ENCODE measurements around the gene RAB9A. TPM values are rescaled to one million over a fixed set of nuclear protein-coding genes. Genes with fewer than 3 reads are reported as not detected.

Gene RAB9A
- total and polyA plus RNA-seq, 10 donors, result 20.3 to 36.5 (median 28.2) TPM

DNA sequence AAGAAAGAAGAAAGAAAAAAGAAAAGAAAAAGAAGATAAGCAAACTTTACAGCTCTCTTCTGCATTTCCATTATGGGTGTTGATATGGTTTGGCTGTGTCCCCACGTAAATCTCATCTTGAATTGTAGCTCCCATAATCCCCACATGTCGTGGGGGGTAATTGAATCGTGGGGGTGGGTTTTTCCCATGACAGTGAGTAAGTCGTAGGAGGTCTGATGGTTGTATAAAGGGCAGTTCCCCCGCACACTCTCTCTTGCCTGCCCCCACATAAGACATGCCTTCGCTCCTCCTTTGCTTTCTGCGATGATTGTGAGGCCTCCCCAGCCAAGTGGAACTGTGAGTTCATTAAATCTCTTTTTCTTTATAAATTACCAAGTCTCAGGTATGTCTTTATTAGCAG is 7.3 kb upstream of the RAB9A start:
- H3K27ac ChIP-seq, result no peak overlapping the region
- peaks cover 0 to 11% (median 0%) of the 10 kb centered on the region in 6 donors for H3K4me1 ChIP-seq
- no peaks in the 10 kb centered on the region for H3K36me3 ChIP-seq
- TF ChIP-seq, protein P1, sequence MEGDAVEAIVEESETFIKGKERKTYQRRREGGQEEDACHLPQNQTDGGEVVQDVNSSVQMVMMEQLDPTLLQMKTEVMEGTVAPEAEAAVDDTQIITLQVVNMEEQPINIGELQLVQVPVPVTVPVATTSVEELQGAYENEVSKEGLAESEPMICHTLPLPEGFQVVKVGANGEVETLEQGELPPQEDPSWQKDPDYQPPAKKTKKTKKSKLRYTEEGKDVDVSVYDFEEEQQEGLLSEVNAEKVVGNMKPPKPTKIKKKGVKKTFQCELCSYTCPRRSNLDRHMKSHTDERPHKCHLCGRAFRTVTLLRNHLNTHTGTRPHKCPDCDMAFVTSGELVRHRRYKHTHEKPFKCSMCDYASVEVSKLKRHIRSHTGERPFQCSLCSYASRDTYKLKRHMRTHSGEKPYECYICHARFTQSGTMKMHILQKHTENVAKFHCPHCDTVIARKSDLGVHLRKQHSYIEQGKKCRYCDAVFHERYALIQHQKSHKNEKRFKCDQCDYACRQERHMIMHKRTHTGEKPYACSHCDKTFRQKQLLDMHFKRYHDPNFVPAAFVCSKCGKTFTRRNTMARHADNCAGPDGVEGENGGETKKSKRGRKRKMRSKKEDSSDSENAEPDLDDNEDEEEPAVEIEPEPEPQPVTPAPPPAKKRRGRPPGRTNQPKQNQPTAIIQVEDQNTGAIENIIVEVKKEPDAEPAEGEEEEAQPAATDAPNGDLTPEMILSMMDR (IDR thresholded peaks at IDR 0.05 in 8 of 11, conservative IDR thresholded peaks at IDR 0.05 in 3 of 11), result no peak
- no peak for TF ChIP-seq POLR2A (IDR thresholded peaks at IDR 0.05)
- TF ChIP-seq POLR2AphosphoS5 (IDR thresholded peaks at IDR 0.05), result no peak
- intact Hi-C loops (cut with DNase I; ENCODE audit: low total_unique reads), result no loop called here
- peaks cover 0 to 9% (median 0%) of the 10 kb centered on the region in 8 donors for H3K9me3 ChIP-seq
- no peak overlapping the region for H3K4me3 ChIP-seq
- no peak for DNase-seq
- peaks cover 0 to 8% (median 0%) of the 10 kb centered on the region in 7 donors for H3K27me3 ChIP-seq (replicated peaks in 1 of 7)
- WGBS, 5 donors, result 81 to 93% (median 89%) methylated on average over 7 of the region's 7 CpGs

DNA sequence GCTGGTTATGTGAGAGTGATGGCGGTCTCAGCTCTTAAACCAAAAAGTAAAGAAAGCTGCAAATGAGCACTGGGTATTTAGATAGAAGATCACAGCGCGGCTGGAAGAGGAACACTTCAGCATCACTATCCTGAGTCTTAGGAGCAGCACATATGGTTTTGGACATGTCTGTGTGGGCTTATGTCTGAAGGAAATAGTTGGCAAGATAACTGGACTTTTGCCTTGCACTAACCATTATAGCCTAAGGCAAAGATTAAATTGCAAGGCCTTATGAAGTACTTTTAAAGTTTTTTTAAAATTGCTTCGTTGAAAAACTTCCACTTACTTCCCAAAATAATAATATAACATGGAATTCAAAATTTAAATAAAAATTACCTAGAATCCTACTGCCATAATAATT is 4.6 kb upstream of the RAB9A start:
- no peak for DNase-seq
- H3K4me3 ChIP-seq, result no peak overlapping the region
- H3K4me1 ChIP-seq, result peaks cover 0 to 19% (median 5%) of the 10 kb centered on the region in 6 donors
- 69 to 96% (median 91%) methylated on average over 4 of the region's 4 CpGs for WGBS, 5 donors
- no peak for TF ChIP-seq POLR2AphosphoS5 (IDR thresholded peaks at IDR 0.05)
- TF ChIP-seq, protein P1 (IDR thresholded peaks at IDR 0.05 in 8 of 11, conservative IDR thresholded peaks at IDR 0.05 in 3 of 11), result no peak
- no peak for TF ChIP-seq POLR2A (IDR thresholded peaks at IDR 0.05)
- intact Hi-C loops (cut with DNase I; ENCODE audit: low total_unique reads), result no loop called here
- H3K27ac ChIP-seq, result no peak overlapping the region
- no peaks in the 10 kb centered on the region for H3K36me3 ChIP-seq
- peaks cover 0 to 9% (median 0%) of the 10 kb centered on the region in 8 donors for H3K9me3 ChIP-seq
- peaks cover 0 to 16% (median 4%) of the 10 kb centered on the region in 7 donors for H3K27me3 ChIP-seq (replicated peaks in 1 of 7)

DNA sequence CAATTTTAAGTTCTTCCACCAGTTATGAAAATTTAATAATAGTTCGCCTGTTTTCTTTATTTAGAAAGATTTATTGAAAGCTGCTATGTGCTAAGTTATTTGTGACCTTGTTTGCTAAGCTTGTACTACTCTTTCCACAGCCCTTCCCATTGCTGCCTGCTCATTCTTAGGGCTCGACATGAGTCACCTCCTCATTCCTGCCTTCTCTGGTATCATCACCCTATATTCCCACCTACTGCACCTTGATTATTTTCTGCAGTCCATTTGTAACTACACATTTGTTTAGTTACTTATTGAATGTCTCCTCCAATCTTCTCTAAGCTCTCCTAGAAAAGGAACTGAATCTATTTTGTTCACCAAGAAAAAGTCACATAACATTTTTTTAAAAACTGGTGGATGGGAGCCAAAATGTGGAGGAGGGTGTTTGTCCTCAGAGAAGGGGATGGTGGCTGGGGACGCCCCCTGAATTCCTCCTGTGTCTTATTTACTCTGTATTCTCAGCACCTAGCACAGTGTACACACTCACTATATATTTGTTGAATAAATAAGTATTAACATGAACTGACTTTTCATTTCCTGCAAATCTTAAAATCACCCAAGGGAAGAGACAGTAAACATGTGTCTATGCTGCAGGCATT is 3.7 kb upstream of the RAB9A start:
- Histone ChIP-seq H3K27me3 (replicated peaks in 1 of 7) (peaks cover 0 to 24% (median 4%) of the 10 kb centered on the region in 7 donors), H3K36me3 (no peaks in the 10 kb centered on the region), H3K9me3 (peaks cover 0 to 4% (median 0%) of the 10 kb centered on the region in 8 donors), H3K4me3 (no peak overlapping the region), H3K4me1 (peaks cover 0 to 20% (median 6%) of the 10 kb centered on the region in 6 donors), H3K27ac (no peak overlapping the region)
- DNase-seq, result no peak
- TF ChIP-seq POLR2A (IDR thresholded peaks at IDR 0.05) (no peak), POLR2AphosphoS5 (IDR thresholded peaks at IDR 0.05) (no peak)
- TF ChIP-seq, protein P1 (IDR thresholded peaks at IDR 0.05 in 8 of 11, conservative IDR thresholded peaks at IDR 0.05 in 3 of 11), result no peak
- intact Hi-C loops (cut with DNase I; ENCODE audit: low total_unique reads), result no loop called here
- WGBS, 5 donors, result 37 to 76% (median 43%) methylated on average over 3 of the region's 3 CpGs

DNA sequence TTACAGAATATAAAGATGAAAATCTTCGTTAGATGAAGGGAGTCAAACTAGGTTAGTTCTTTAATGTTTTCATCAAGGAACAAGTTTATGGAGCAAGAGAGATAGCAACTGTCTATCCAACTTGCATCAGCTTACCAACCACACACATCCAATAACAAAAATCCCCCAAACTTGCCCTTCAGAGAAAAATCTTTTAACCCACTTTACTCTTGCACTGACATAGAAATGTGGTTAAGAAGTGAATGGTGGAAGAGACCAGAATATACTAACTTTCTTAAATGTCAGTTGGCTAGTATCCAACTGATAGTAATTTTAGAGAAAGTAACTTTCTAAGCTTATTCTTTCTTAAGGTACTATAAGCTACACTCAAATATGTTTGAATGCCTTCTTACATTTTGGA is 1.7 kb upstream of the RAB9A start:
- Histone ChIP-seq H3K27me3 (replicated peaks in 1 of 7) (peaks cover 0 to 25% (median 4%) of the 10 kb centered on the region in 7 donors), H3K36me3 (no peaks in the 10 kb centered on the region), H3K27ac (no peak overlapping the region), H3K9me3 (peaks cover 0 to 4% (median 0%) of the 10 kb centered on the region in 8 donors), H3K4me1 (peaks cover 5 to 40% (median 24%) of the 10 kb centered on the region in 6 donors), H3K4me3 (no peak overlapping the region)
- 65 to 82% (median 73%) methylated on average over 1 of the region's 1 CpG for WGBS, 5 donors
- DNase-seq, result no peak
- no peak for TF ChIP-seq POLR2AphosphoS5 (IDR thresholded peaks at IDR 0.05)
- TF ChIP-seq, protein P1 (IDR thresholded peaks at IDR 0.05 in 8 of 11, conservative IDR thresholded peaks at IDR 0.05 in 3 of 11), result no peak
- intact Hi-C loops (cut with DNase I; ENCODE audit: low total_unique reads), result no loop called here
